RWPE1 (cell line): ENCODE data around the gene COL7A1.

Source experiments
- CTCF ChIA-PET: fragments of 350-600 bp; sonication (Branson Sonifier 250); formaldehyde crosslinking; extraction: SDS; loops from one replicate; lab custom pipeline; 2021; lab: Yijun Ruan, JAX
- POLR2A ChIA-PET: fragments of 400-600 bp; formaldehyde crosslinking; extraction: SDS; loops from one replicate; lab custom pipeline; 2020; ENCODE audit warnings: antibody characterized with exemption; ENCODE audit not compliant: low non-redundant PET; lab: Yijun Ruan, JAX
- DNase-seq: peaks from one replicate; pipeline ENCODE4 v3.0.0; 2012; ENCODE audit warnings: low spot score
- H3K27ac ChIP-seq: fragments of 450-650 bp; 2 replicates; pipeline ENCODE4 v1.5.1; 2017
- CTCF ChIP-seq: fragments of 450-650 bp; conservative IDR thresholded peaks from 2 replicates; pipeline ENCODE4 v1.5.1; 2017; ENCODE audit warnings: low read depth, mild to moderate bottlenecking

Gene COL7A1

GRCh38 chr3:48621461-48621869 is 26.3 kb upstream of the COL7A1 start, which contains the start of gene TMEM89:
TMEM89 (minus strand) TSS chr3:48621769; CDS start chr3:48621756, 13 bp downstream.
- ChIA-PET CTCF (no interaction called here), POLR2A (no interaction called here)
- TF ChIP-seq CTCF, result no peak
- H3K27ac ChIP-seq, result peak within 1 kb of the TSS; percentile 89
- DNase-seq, result no peak

- H3K27ac ChIP-seq, result peak overlapping the region; percentile 89
- POLR2A ChIA-PET, result no interaction called here
- TF ChIP-seq CTCF, result no peak
These were observed 24.7 kb upstream of the COL7A1 start for GRCh38 chr3:48619541-48620524.

DNA sequence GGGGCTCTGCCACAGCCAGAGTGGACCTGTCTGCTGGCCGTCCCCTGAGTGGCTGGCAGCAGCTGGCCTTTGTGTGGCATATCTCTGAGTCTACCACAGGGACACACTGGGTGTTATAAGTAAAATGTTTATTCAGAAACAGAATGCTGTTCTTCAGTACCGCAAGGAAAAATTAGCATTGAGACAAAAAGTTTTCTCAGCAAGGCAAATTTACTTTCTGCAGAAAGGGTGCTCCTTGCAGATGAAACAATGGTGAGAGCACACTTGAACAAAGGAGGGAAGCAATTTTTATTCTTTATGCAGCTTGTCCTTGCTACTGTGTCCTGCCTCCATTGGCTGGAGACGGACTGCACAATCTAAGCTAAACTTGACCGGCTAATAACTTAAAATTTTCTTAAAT is 22.4 kb upstream of the COL7A1 start:
- peak overlapping the region; percentile 56 for H3K27ac ChIP-seq

More at GRCh38 chr3:48619541-48620524, 24.7 kb upstream of the COL7A1 start:
- DNase-seq, result no peak
- CTCF ChIA-PET, result no interaction called here

DNA sequence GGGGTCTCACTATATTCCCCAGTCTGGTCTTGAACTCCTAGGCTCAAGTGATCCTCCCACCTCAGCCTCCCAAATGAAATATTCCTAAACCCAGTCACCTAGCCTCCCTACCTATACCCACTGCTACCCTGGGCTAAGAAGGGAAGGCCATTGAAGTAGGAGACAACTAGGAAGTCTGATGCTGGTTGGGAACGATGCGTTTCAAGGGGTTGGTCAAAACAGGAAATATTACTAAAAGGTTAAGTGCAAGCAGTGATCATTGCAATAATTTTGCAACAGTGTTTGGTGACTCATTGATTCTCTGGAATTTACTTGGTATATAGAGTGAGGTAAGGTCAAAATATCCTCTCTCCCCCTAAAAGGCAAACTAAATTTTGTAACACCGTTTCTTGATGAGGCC is 18.9 kb upstream of the COL7A1 start:
- ChIA-PET CTCF (interaction anchor here (0.6 to 0.7 kb wide), 2 partner anchors 32 to 127 kb away, joined by 5 to 8 read pairs; no protein-coding TSS in a partner anchor), POLR2A (no interaction called here)
- H3K27ac ChIP-seq, result peak overlapping the region; percentile 83

More for the DNA sequence above, 22.4 kb upstream of the COL7A1 start:
- DNase-seq, result no peak
- CTCF ChIA-PET, result no interaction called here
- POLR2A ChIA-PET, result no interaction called here
- TF ChIP-seq CTCF, result no peak

DNA sequence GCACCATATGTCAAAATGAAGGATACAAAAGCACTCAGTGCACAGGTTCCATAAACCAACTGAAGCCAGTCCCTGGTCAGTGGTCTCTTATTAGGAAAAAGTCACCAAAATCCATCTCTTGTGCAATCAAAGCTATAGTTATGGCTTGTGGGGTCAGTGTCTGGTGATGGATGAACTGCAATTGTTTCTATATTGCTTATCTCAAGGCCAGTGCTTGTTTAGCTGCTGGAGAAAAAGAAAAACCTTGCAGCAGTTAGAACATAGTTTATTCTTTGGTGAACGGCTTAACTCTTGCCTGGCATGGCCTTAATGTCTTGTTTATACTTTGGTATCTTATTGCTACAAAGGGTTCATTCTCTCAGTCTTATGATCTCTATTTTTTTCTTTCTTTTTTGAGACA is 17.2 kb upstream of the COL7A1 start:
- ChIA-PET POLR2A (no interaction called here), CTCF (interaction anchor here (1.1 kb wide), 1 partner anchor 12 kb away, joined by 3 read pairs; no protein-coding TSS in a partner anchor)
- H3K27ac ChIP-seq, result peak overlapping the region; percentile 73
- DNase-seq, result no peak
- no peak for TF ChIP-seq CTCF

More for the DNA sequence above, 18.9 kb upstream of the COL7A1 start:
- peak; percentile 71 for DNase-seq
- TF ChIP-seq CTCF, result no peak
